Ovary (tissue), 9 donors: Measurements from ENCODE around the gene LINGO3. TPM values are rescaled to one million over a fixed set of nuclear protein-coding genes. Genes with fewer than 3 reads are reported as not detected.

ENCODE experiments used
- DNase-seq, 5 donors: peaks; one replicate each; pipeline ENCODE4 v3.0.0-alpha.2; 2019 to 2020
- H3K27ac ChIP-seq, 2 donors: fragments of 200-600 bp; one replicate each; pipeline versions ENCODE4 v1.5.1 to v1.8.0; 2019 to 2022
- H3K27me3 ChIP-seq: fragments of 200-600 bp; one replicate; pipeline ENCODE4 v1.8.0; 2022
- H3K36me3 ChIP-seq: fragments of 200-600 bp; sonication (generic); one replicate; pipeline ENCODE4 v1.5.1; 2019
- H3K4me1 ChIP-seq: one replicate; pipeline ENCODE4 v1.8.1; 2013; ENCODE audit warnings: mild to moderate bottlenecking, moderate library complexity; ENCODE audit not compliant: insufficient read depth
- H3K4me3 ChIP-seq: fragments of 200-600 bp; sonication (generic); one replicate; pipeline ENCODE4 v1.5.1; 2017
- H3K9me3 ChIP-seq, 2 donors: fragments of 200-600 bp in 1 of 2; sonication (generic) in 1 of 2; one replicate each; pipeline versions ENCODE4 v1.5.1 to v1.8.1; 2013 to 2019; ENCODE audit warnings: mild to moderate bottlenecking in 1 of 2, moderate library complexity in 1 of 2
- CTCF ChIP-seq, 3 donors: fragments of 450-650 bp in 2 of 3; fragments of 200-600 bp in 1 of 3; IDR thresholded peaks; one replicate each; pipeline versions ENCODE4 v1.5.1 to v1.8.0; 2016 to 2022; ENCODE audit warnings: antibody characterized with exemption in 3 of 3, mild to moderate bottlenecking in 1 of 3
- EP300 ChIP-seq: sonication (generic); formaldehyde crosslinking; IDR thresholded peaks from one replicate; pipeline ENCODE4 v1.6.1; 2017; ENCODE audit warnings: antibody characterized with exemption
- POLR2A ChIP-seq: fragments of 450-650 bp; IDR thresholded peaks from one replicate; pipeline ENCODE4 v1.6.1; 2017; ENCODE audit warnings: antibody characterized with exemption, mild to moderate bottlenecking, moderate library complexity
- WGBS, 3 donors: extraction: QIAGEN DNeasy Blood & Tissue Kit in 1 of 3; methylation state at CpG; one replicate each; pipeline versions ENCODE4 v1.1.5 to v1.1.7; 2013 to 2017; 5-methylcytosine and 5-hydroxymethylcytosine counted together
- intact Hi-C, 4 donors: fragments of 100-400 bp; cut with DNase I; formaldehyde crosslinking; loops; one replicate each; pipeline versions ENCODE4 v1.11.0 to v1.15.1; 2022 to 2023
- polyA plus RNA-seq, 2 donors: library from polyadenylated mRNA; stranded (reverse); fragments of 200-250 nt in 1 of 2; fragments of 350-450 nt in 1 of 2; fragmentation: Illumina TruSeq in 1 of 2; extraction: RNeasy Lipid Tissue Mini Kit (QIAGEN cat#74804) in 1 of 2; gene quantifications; one replicate each; pipeline ENCODE4 v1.2.3, GENCODE V29; 2013 to 2014
- total RNA-seq, 7 donors: library from RNA; depleted of rRNA in 2 of 7; stranded (reverse); fragments of >200 nt in 2 of 7; fragmentation: NEBNext Ultra II Directional in 3 of 7; extraction: Animal tissue kit (Norgen Biotek cat#: 25700) in 3 of 7; gene quantifications; one replicate each; pipeline versions ENCODE4 v1.1.0 to v1.2.4, GENCODE V29; 2016 to 2023
- donor health status: DM: no; HTN: no; CAD: no; lungs with moderate emphysema.
- donor health status: DM: no; HTN: no; CAD: no.
- donor health status: Bipolar disorder and iron deficiency.
- donor health status: DM: yes; HTN: yes; CAD: no.
- donor health status: DM: no; HTN: no; CAD: no.
- donor health status: DM: yes; HTN: yes; CAD: no.

LINGO3 gene
- total and polyA plus RNA-seq, 9 donors: not detected

- Histone ChIP-seq H3K27ac (no peak overlapping the region), H3K27me3 (no peaks in the 10 kb centered on the region), H3K4me3 (peak overlapping the region; percentile 72), H3K9me3 (no peaks in the 10 kb centered on the region), H3K4me1 (peaks cover 10% of the 10 kb centered on the region), H3K36me3 (no peaks in the 10 kb centered on the region)
- DNase-seq: no peak
- intact Hi-C loops: no loop called here
- no peak for TF ChIP-seq CTCF (IDR thresholded peaks at IDR 0.05)
- no peak for TF ChIP-seq POLR2A
- TF ChIP-seq EP300: no peak
- WGBS, 3 donors: 29 to 51% (median 32%) methylated on average over 4 of the region's 4 CpGs
Measured at GRCh38 chr19:2268480-2268830, 39.5 kb downstream of the LINGO3 start.

GRCh38 chr19:2266183-2266993 lies 41.6 kb downstream of the LINGO3 start:
- intact Hi-C loops: no loop called here
- Histone ChIP-seq H3K4me1 (peaks cover 7% of the 10 kb centered on the region), H3K27me3 (no peaks in the 10 kb centered on the region), H3K27ac (no peak overlapping the region), H3K36me3 (no peaks in the 10 kb centered on the region), H3K4me3 (no peak overlapping the region), H3K9me3 (no peaks in the 10 kb centered on the region)
- WGBS, 3 donors: 32 to 34% (median 33%) methylated on average over 18 of the region's 18 CpGs
- TF ChIP-seq CTCF (IDR thresholded peaks at IDR 0.05) (no peak), POLR2A (no peak), EP300 (no peak)
- peak; percentile 74 to 82 (median 79) for DNase-seq

GRCh38 chr19:2261438-2262172 lies 46.3 kb downstream of the LINGO3 start:
- peaks cover 4% of the 10 kb centered on the region for H3K4me1 ChIP-seq
- H3K4me3 ChIP-seq: no peak overlapping the region
- 65 to 70% (median 68%) methylated on average over 7 of the region's 7 CpGs for WGBS, 3 donors
- TF ChIP-seq POLR2A: no peak
- TF ChIP-seq CTCF (IDR thresholded peaks at IDR 0.05): no peak
- no peak for TF ChIP-seq EP300
- intact Hi-C loops: no loop called here
- no peaks in the 10 kb centered on the region for H3K36me3 ChIP-seq
- no peak overlapping the region for H3K27ac ChIP-seq
- H3K9me3 ChIP-seq: no peaks in the 10 kb centered on the region
- no peak for DNase-seq
- no peaks in the 10 kb centered on the region for H3K27me3 ChIP-seq

- H3K4me3 ChIP-seq: no peak overlapping the region
- no peaks in the 10 kb centered on the region for H3K9me3 ChIP-seq
- no peaks in the 10 kb centered on the region for H3K4me1 ChIP-seq
- intact Hi-C loops: no loop called here
- H3K27ac ChIP-seq: no peak overlapping the region
- DNase-seq: no peak
- no peaks in the 10 kb centered on the region for H3K27me3 ChIP-seq
- no peak for TF ChIP-seq CTCF (IDR thresholded peaks at IDR 0.05)
- no peak for TF ChIP-seq POLR2A
- no peaks in the 10 kb centered on the region for H3K36me3 ChIP-seq
- 53 to 56% (median 54%) methylated on average over 11 of the region's 11 CpGs for WGBS, 3 donors
Measured at GRCh38 chr19:2260341-2260805, 47.6 kb downstream of the LINGO3 start.
